AG20443 (cell line): Measurements from ENCODE around the gene ITCH.

Experiments used
- DNase-seq: peaks from one replicate; pipeline ENCODE4 v3.0.0; 2012; ENCODE audit warnings: low spot score, mixed read lengths

Gene ITCH

DNA sequence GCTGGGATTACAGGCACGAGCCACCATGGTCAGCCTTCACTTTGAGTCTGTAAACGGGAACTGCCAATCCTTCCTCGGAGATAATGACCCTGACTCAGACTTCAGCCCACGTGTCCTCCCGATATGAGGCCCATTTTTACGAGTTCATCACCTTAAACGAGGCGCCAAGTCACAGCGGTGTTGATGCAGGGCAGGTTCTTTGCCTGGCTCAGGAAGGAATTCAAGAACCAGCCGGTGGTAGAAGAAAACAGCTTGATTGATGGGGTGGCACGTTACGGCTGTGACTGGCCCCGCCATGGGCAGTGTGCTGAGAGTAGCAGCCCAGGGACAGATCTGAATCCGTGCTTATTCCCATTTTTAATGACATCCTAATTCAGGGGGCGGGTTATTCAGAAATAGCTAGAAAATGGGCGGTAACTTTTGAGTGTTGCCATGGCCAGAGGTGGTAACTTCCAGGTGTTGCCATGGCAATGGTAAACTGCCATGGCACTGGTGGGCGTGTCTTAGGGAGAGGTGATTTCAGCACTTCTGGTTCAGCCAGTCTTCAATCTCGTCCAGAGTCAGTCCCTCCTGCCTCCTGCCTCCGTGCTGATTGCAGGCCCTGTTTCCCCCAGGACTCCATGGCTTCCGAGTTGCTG is 186.3 kb downstream of the ITCH start:
- DNase-seq: no peak

- DNase-seq: no peak
Observed at GRCh38 chr20:34549929-34550305, 186.8 kb downstream of the ITCH start.

- DNase-seq: no peak
Observed at GRCh38 chr20:34552569-34552968, 189.5 kb downstream of the ITCH start.

GRCh38 chr20:34553366-34553867 is 190.3 kb downstream of the ITCH start:
- DNase-seq: no peak

DNA sequence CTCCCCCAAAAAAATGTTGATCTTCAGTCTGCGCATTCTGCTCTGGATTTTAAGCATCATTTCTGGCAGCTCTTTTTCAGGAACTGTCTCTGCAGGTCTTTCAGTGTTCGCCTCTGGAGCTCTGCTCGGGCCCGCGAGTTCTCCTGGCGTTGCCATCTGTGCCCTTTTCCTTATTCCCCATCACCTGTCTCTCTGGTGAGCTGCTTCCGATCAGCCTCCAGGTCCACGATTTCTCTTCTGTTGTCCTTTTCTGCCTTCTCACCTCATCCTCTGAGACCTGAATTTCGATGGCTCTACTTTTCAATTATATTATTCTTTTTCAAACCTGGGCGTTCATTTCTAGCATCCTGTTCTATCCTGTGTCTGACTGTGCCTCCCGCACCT is 194.9 kb downstream of the ITCH start:
- DNase-seq: no peak

GRCh38 chr20:34558320-34559218 is 195.5 kb downstream of the ITCH start, which contains the start of gene MAP1LC3A:
Gene MAP1LC3A (plus strand): TSS chr20:34558718. CDS start chr20:34558869, 151 bp downstream.
- DNase-seq: peak; percentile 99

DNA sequence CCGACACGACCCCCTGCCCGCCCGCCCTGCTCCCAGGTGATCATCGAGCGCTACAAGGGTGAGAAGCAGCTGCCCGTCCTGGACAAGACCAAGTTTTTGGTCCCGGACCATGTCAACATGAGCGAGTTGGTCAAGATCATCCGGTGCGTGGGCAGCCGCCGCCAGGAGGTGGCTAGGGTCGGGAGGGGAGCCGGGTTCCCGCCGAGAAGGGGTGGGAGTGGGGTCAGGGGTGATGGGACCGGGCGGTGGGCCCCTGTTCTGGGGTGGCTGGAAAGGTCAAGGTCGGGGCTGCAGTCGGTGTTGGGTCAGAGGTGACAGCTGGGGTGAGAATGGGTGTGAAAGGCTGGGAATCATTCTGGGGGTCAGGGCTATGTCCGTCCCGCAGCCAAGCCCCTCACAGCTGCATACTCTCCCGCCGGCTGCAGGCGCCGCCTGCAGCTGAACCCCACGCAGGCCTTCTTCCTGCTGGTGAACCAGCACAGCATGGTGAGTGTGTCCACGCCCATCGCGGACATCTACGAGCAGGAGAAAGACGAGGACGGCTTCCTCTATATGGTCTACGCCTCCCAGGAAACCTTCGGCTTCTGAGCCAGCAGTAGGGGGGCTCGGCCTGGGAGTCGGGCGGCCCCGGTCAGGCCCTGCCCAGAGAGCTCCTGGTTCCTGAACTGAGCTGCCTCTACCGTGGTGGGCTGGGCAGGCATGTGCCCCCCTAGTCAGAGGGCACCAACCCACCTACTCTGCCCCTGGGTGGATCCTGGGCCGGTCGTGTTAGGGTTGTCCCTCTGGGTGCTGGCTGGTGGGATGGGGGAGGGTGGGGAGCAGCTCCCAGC is 196.5 kb downstream of the ITCH start:
- no peak for DNase-seq

DNA sequence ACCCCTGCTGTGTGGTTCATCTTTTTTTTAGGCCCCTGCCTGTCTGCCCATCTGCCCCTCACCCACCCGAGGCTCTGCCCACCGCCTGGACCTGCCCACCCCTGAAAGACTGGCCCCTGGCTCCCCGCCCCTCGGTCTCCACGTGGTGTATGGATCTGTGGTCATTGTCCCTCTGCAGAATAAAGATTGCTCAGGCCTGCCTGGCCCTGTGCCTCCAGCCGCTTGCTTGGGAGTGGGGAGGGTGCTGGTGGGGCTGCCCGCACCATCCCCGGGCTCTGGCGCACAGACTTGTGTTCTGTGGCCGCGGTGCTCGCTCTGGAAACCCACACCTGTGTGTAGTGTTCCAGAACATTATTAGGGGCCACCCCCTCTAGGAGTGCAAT is 197.1 kb downstream of the ITCH start:
- no peak for DNase-seq

- no peak for DNase-seq
Observed at GRCh38 chr20:34560614-34561013, 197.5 kb downstream of the ITCH start.
